Sigmoid colon (tissue), 4 donors: Measurements from ENCODE around the gene ALOX15B.

Experiments used
- CTCF ChIP-seq, 4 experiments: fragments of 450-650 bp in 3 of 4; fragments of 200-600 bp in 1 of 4; IDR thresholded peaks; one replicate each; pipeline ENCODE4 v1.5.1; 2016 to 2019; ENCODE audit warnings: antibody characterized with exemption in 4 of 4, mild to moderate bottlenecking in 3 of 4, moderate library complexity in 2 of 4
- EP300 ChIP-seq, 4 donors: sonication (generic); formaldehyde crosslinking; IDR thresholded peaks; one replicate each; pipeline ENCODE4 v1.6.1; 2017; ENCODE audit warnings: antibody characterized with exemption in 4 of 4
- POLR2A ChIP-seq, 2 donors: fragments of 450-650 bp; IDR thresholded peaks; one replicate each; pipeline ENCODE4 v1.6.1; 2016; ENCODE audit warnings: antibody characterized with exemption in 2 of 2, mild to moderate bottlenecking in 2 of 2, moderate library complexity in 2 of 2
- POLR2AphosphoS5 ChIP-seq, 4 donors: sonication (generic); formaldehyde crosslinking; IDR thresholded peaks; one replicate each; pipeline ENCODE4 v1.6.1; 2017; ENCODE audit warnings: antibody characterized with exemption in 4 of 4

DNA sequence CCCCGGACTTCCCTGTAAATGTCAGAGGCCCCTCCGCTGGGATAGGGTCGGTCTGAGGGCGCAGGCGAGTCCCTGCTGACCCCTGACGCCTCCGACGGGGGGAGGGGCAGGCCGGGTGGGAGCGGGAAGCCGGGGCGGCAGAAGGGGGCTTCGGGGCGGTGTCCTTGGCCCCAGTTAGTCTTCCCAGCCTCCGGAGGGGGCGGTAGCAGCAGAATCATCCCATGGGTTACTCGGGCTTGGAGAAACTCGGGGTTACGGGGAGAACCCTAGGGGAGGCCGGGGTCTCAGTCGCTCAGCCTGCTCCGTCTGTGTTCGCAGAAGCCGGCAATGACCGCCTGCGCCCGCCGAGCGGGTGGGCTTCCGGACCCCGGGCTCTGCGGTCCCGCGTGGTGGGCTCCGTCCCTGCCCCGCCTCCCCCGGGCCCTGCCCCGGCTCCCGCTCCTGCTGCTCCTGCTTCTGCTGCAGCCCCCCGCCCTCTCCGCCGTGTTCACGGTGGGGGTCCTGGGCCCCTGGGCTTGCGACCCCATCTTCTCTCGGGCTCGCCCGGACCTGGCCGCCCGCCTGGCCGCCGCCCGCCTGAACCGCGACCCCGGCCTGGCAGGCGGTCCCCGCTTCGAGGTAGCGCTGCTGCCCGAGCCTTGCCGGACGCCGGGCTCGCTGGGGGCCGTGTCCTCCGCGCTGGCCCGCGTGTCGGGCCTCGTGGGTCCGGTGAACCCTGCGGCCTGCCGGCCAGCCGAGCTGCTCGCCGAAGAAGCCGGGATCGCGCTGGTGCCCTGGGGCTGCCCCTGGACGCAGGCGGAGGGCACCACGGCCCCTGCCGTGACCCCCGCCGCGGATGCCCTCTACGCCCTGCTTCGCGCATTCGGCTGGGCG lies 35.9 kb upstream of the ALOX15B start:
- TF ChIP-seq POLR2AphosphoS5 (IDR thresholded peaks at IDR 0.05) (no peak), CTCF (IDR thresholded peaks at IDR 0.05) (no peak), POLR2A (IDR thresholded peaks at IDR 0.05) (no peak), EP300 (IDR thresholded peaks at IDR 0.05) (no peak)
